ENCODE data around the gene PTPRZ1.

Gene PTPRZ1

GRCh38 chr7:121872831-121873288 is at the start of gene PTPRZ1:
Gene PTPRZ1 (plus strand): TSS chr7:121873161. CDS start chr7:121873500, 339 bp downstream.
- DNase-seq = no peak

GRCh38 chr7:121824276-121824675 is 48.7 kb upstream of the PTPRZ1 start:
- DNase-seq = no peak

GRCh38 chr7:121831351-121831750 is 41.6 kb upstream of the PTPRZ1 start:
- no peak for DNase-seq

- DNase-seq = no peak
Measured at GRCh38 chr7:121831801-121832200, 41.2 kb upstream of the PTPRZ1 start.

- no peak for DNase-seq
Measured at GRCh38 chr7:121832347-121832746, 40.6 kb upstream of the PTPRZ1 start.

GRCh38 chr7:121833991-121834390 is 39.0 kb upstream of the PTPRZ1 start:
- no peak for DNase-seq

- DNase-seq = no peak
Measured at GRCh38 chr7:121837462-121837861, 35.5 kb upstream of the PTPRZ1 start.

GRCh38 chr7:121847041-121847440 is 25.9 kb upstream of the PTPRZ1 start:
- no peak for DNase-seq

- no peak for DNase-seq
Measured at GRCh38 chr7:121853307-121853706, 19.7 kb upstream of the PTPRZ1 start.

GRCh38 chr7:121860953-121861352 is 12.0 kb upstream of the PTPRZ1 start:
- DNase-seq = no peak

- DNase-seq = no peak
Measured at GRCh38 chr7:121862591-121862990, 10.4 kb upstream of the PTPRZ1 start.

GRCh38 chr7:121871188-121871587 is 1.8 kb upstream of the PTPRZ1 start:
- DNase-seq = no peak

- no peak for DNase-seq
Measured at GRCh38 chr7:121873289-121874194, 581 bp downstream of the PTPRZ1 start.

GRCh38 chr7:121874298-121874697 is 1.3 kb downstream of the PTPRZ1 start:
- no peak for DNase-seq

- no peak for DNase-seq
Measured at GRCh38 chr7:121875203-121875602, 2.2 kb downstream of the PTPRZ1 start.

GRCh38 chr7:121876656-121877500 is 3.9 kb downstream of the PTPRZ1 start:
- no peak for DNase-seq

GRCh38 chr7:121878918-121879464 is 6.0 kb downstream of the PTPRZ1 start:
- DNase-seq = no peak

- DNase-seq = no peak
Measured at GRCh38 chr7:121879544-121879943, 6.6 kb downstream of the PTPRZ1 start.

GRCh38 chr7:121882731-121883130 is 9.8 kb downstream of the PTPRZ1 start:
- no peak for DNase-seq

- DNase-seq = no peak
Measured at GRCh38 chr7:121885166-121885920, 12.4 kb downstream of the PTPRZ1 start.

GRCh38 chr7:121887634-121888033 is 14.7 kb downstream of the PTPRZ1 start:
- DNase-seq = no peak

- no peak for DNase-seq
Measured at GRCh38 chr7:121890833-121891232, 17.9 kb downstream of the PTPRZ1 start.

GRCh38 chr7:121891731-121892130 is 18.8 kb downstream of the PTPRZ1 start:
- no peak for DNase-seq
